ENCODE results near the gene PAAF1. TPM values are rescaled to one million over a fixed set of nuclear protein-coding genes. Genes with fewer than 3 reads are reported as not detected.

Gene PAAF1
- total and polyA plus RNA-seq, 2 donors (not counting 1 experiment from before 2014, with no cell fraction given): 9.2 to 17.5 TPM

DNA sequence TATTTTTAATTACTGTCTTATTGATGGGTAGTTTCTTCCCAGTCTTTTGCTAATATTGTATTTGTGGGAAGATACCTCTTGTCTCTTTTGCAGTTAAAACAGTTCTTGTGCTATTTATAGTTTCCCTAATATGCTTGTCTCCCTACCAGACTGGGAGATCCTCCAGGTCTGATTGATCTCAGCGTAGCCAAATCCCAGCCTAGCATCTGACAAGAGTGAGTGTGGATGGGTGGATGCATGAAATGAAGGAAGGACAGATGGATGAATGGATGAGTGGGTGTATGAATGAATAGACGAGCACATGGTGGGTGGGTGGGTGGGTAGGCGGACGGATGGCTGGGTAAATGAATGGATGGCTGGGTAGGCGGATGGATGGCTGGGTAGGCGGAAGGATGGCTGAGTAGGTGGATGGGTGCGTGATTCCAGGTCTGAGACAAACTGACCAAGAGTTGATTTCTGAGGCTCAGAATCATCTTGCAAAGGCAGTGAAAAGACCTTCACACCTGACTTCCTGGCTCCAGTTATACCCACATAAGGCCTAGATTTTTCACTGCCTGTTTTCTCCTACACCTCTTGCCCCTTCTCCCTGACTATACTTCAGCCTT, 85.4 kb downstream of the PAAF1 start:
- no peak overlapping the region for H3K4me3 ChIP-seq (replicated peaks in 1 of 4; ENCODE audit: control extremely low read depth in 1 of 4, insufficient read depth in 1 of 4, low read depth in 3 of 4, low read length in 4 of 4)
- no peaks in the 10 kb centered on the region for H3K9me3 ChIP-seq (ENCODE audit: control insufficient read depth, insufficient read depth, low read depth, low read length)
- no peaks in the 10 kb centered on the region for H3K36me3 ChIP-seq (ENCODE audit: control insufficient read depth, insufficient read depth, low read length)
- H3K4me2 ChIP-seq (ENCODE audit: extremely low read depth, insufficient read depth, low read length): no peak overlapping the region
- H3K27me3 ChIP-seq (ENCODE audit: control insufficient read depth, insufficient read depth, low read length): no peaks in the 10 kb centered on the region
- no peaks in the 10 kb centered on the region for H3K79me2 ChIP-seq (ENCODE audit: control insufficient read depth, insufficient read depth, low read length)
- no peaks in the 10 kb centered on the region for H4K20me1 ChIP-seq (ENCODE audit: control insufficient read depth, extremely low read depth, insufficient read depth, low read length)
- H3K27ac ChIP-seq (ENCODE audit: insufficient read depth, low read length): no peak overlapping the region
- no peak for DNase-seq (ENCODE audit: low read depth in 2 of 2)
- H3K4me1 ChIP-seq (ENCODE audit: control insufficient read depth, extremely low read depth, insufficient read depth, low read length): peaks cover 2% of the 10 kb centered on the region
- TF ChIP-seq, protein P1, sequence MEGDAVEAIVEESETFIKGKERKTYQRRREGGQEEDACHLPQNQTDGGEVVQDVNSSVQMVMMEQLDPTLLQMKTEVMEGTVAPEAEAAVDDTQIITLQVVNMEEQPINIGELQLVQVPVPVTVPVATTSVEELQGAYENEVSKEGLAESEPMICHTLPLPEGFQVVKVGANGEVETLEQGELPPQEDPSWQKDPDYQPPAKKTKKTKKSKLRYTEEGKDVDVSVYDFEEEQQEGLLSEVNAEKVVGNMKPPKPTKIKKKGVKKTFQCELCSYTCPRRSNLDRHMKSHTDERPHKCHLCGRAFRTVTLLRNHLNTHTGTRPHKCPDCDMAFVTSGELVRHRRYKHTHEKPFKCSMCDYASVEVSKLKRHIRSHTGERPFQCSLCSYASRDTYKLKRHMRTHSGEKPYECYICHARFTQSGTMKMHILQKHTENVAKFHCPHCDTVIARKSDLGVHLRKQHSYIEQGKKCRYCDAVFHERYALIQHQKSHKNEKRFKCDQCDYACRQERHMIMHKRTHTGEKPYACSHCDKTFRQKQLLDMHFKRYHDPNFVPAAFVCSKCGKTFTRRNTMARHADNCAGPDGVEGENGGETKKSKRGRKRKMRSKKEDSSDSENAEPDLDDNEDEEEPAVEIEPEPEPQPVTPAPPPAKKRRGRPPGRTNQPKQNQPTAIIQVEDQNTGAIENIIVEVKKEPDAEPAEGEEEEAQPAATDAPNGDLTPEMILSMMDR (conservative IDR thresholded peaks at IDR 0.05 in 1 of 2, IDR thresholded peaks at IDR 0.05 in 1 of 2; ENCODE audit: low read depth in 1 of 2, low read length in 2 of 2): no peak
- TF ChIP-seq EZH2 (IDR thresholded peaks at IDR 0.05; ENCODE audit: low read length, missing control alignments): no peak
- no peak overlapping the region for H2AFZ ChIP-seq (ENCODE audit: low read length)
- no peak overlapping the region for H3K9ac ChIP-seq (ENCODE audit: insufficient read depth, low read length)

DNA sequence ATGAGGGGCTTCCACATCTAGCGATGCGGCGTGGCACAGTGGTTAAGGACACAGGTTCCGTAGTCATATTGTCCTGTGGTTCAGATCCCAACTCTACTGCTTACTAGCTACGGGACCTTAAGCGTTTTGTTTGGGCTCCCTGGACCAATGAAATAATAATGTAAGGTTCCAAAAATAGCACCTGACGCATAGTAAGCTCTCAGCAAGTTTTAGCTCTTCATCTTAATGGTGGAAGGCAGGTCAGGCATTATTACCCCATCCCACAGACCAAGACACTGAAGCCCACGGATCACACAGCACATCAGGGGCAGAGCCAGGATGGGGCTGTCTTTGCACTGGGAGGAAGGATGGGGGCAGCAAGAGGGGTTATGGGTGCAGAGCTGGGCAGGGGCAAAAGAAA, 87.1 kb downstream of the PAAF1 start:
- peak overlapping the region; percentile 19 for H3K4me2 ChIP-seq (ENCODE audit: extremely low read depth, insufficient read depth, low read length)
- H3K36me3 ChIP-seq (ENCODE audit: control insufficient read depth, insufficient read depth, low read length): no peaks in the 10 kb centered on the region
- no peaks in the 10 kb centered on the region for H3K79me2 ChIP-seq (ENCODE audit: control insufficient read depth, insufficient read depth, low read length)
- TF ChIP-seq EZH2 (IDR thresholded peaks at IDR 0.05; ENCODE audit: low read length, missing control alignments): no peak
- TF ChIP-seq, protein P1 (conservative IDR thresholded peaks at IDR 0.05 in 1 of 2, IDR thresholded peaks at IDR 0.05 in 1 of 2; ENCODE audit: low read depth in 1 of 2, low read length in 2 of 2): no peak
- no peaks in the 10 kb centered on the region for H3K9me3 ChIP-seq (ENCODE audit: control insufficient read depth, insufficient read depth, low read depth, low read length)
- H3K27me3 ChIP-seq (ENCODE audit: control insufficient read depth, insufficient read depth, low read length): no peaks in the 10 kb centered on the region
- H3K4me1 ChIP-seq (ENCODE audit: control insufficient read depth, extremely low read depth, insufficient read depth, low read length): peaks cover 2% of the 10 kb centered on the region
- H3K4me3 ChIP-seq (replicated peaks in 1 of 4; ENCODE audit: control extremely low read depth in 1 of 4, insufficient read depth in 1 of 4, low read depth in 3 of 4, low read length in 4 of 4): no peak overlapping the region
- no peak overlapping the region for H3K27ac ChIP-seq (ENCODE audit: insufficient read depth, low read length)
- H2AFZ ChIP-seq (ENCODE audit: low read length): peak overlapping the region; percentile 35
- DNase-seq (ENCODE audit: low read depth in 2 of 2): no peak
- H3K9ac ChIP-seq (ENCODE audit: insufficient read depth, low read length): no peak overlapping the region
- H4K20me1 ChIP-seq (ENCODE audit: control insufficient read depth, extremely low read depth, insufficient read depth, low read length): no peaks in the 10 kb centered on the region

DNA sequence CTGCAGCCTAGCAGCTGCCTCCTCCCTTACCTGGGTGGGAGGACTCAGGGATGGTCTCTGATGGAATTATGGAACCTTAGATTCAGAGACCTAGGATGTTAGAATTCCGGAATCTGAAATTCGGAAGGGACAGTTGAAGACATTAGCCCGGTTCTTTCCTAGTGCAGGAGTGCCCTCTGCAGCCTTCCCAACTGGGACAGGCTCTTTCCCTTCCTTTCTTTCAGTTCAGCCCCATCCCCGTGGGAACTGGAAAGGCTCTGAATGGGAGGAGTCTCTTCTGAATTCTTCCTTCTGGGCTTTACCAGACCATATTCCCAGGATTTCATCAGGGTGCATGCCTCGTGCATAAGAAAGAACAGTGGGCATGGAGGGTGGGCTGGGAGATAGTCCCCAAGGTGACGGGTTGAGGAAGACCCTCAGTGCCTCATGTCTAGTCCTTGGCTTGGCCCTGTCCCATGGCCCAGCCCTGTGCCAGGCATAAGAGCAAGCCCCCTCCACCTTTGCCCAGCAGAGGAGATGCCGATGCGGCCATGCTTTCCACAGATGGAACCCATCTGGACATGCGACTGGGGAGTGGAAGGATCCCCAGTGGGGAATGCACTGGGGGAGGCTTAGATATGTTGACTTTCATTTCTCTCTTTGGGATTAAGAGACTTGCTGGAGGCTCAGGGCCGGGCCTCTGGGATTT, 88.4 kb downstream of the PAAF1 start:
- Histone ChIP-seq H3K9ac (ENCODE audit: insufficient read depth, low read length) (no peak overlapping the region), H3K36me3 (ENCODE audit: control insufficient read depth, insufficient read depth, low read length) (no peaks in the 10 kb centered on the region), H3K9me3 (ENCODE audit: control insufficient read depth, insufficient read depth, low read depth, low read length) (no peaks in the 10 kb centered on the region), H3K79me2 (ENCODE audit: control insufficient read depth, insufficient read depth, low read length) (no peaks in the 10 kb centered on the region), H4K20me1 (ENCODE audit: control insufficient read depth, extremely low read depth, insufficient read depth, low read length) (no peaks in the 10 kb centered on the region), H3K4me1 (ENCODE audit: control insufficient read depth, extremely low read depth, insufficient read depth, low read length) (peaks cover 2% of the 10 kb centered on the region), H3K4me3 (replicated peaks in 1 of 4; ENCODE audit: control extremely low read depth in 1 of 4, insufficient read depth in 1 of 4, low read depth in 3 of 4, low read length in 4 of 4) (no peak overlapping the region), H3K27me3 (ENCODE audit: control insufficient read depth, insufficient read depth, low read length) (no peaks in the 10 kb centered on the region), H3K27ac (ENCODE audit: insufficient read depth, low read length) (no peak overlapping the region), H2AFZ (ENCODE audit: low read length) (no peak overlapping the region), H3K4me2 (ENCODE audit: extremely low read depth, insufficient read depth, low read length) (no peak overlapping the region)
- TF ChIP-seq EZH2 (IDR thresholded peaks at IDR 0.05; ENCODE audit: low read length, missing control alignments): peak; percentile 25
- TF ChIP-seq, protein P1 (conservative IDR thresholded peaks at IDR 0.05 in 1 of 2, IDR thresholded peaks at IDR 0.05 in 1 of 2; ENCODE audit: low read depth in 1 of 2, low read length in 2 of 2): no peak
- DNase-seq (ENCODE audit: low read depth in 2 of 2): peak in 1 of 2 donors; percentile 14
